Stimulated activated naive CD8-positive, alpha-beta T cell treated with anti-CD3 and anti-CD28 coated beads, Interleukin-15, Interleukin-2, amounts not matched to agents 100 ng/mL and 50 ng/mL, for 24 hours (primary cell): Measurements from ENCODE around the gene KRABD2.
A peak's percentile ranks its signal among the peaks of the same experiment; 100 is the strongest.
"Not testable (repeated sequence)": the region's sequence is repeated elsewhere in the genome, so short reads cannot be mapped to it uniquely, and the experiment has no call there.

Experiments
- H3K27ac Mint-ChIP-seq: one replicate; pipeline ENCODE4 v1.8.0; 2021; ENCODE audit warnings: mild to moderate bottlenecking, mixed read lengths
- H3K27me3 Mint-ChIP-seq: one replicate; pipeline ENCODE4 v1.8.0; 2021; ENCODE audit warnings: mixed read lengths
- H3K36me3 Mint-ChIP-seq: one replicate; pipeline ENCODE4 v1.8.0; 2021; ENCODE audit warnings: low read depth, mixed read lengths
- H3K4me1 Mint-ChIP-seq: one replicate; pipeline ENCODE4 v1.8.0; 2021; ENCODE audit warnings: low read depth, mixed read lengths
- H3K4me3 Mint-ChIP-seq: one replicate; pipeline ENCODE4 v1.8.0; 2021; ENCODE audit warnings: mild to moderate bottlenecking, mixed read lengths
- H3K9me3 Mint-ChIP-seq: one replicate; pipeline ENCODE4 v1.8.0; 2021; ENCODE audit warnings: mixed read lengths

Gene KRABD2

DNA sequence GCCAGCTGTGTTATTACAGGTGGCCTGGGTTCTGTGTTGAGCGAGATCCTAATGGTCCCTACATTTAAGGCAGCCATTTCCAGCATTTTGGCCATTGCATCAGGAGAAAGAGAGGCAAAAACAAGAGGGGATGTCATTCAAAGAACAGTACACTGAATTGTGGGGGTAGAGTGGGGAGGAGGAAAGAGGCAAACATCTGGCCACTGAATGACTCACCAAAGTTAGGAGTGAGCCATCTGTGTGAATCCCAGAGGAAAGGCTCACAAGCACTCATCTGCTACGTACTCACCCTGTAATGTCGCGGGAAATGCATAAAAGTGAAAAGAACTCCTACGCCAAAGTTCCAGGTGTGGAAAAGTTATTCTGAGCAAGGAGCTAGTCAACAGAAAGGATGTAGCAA is 16.7 kb downstream of the KRABD2 start:
- no peaks in the 10 kb centered on the region for H3K9me3 Mint-ChIP-seq
- no peaks in the 10 kb centered on the region for H3K27me3 Mint-ChIP-seq
- H3K36me3 Mint-ChIP-seq, result no peaks in the 10 kb centered on the region
- H3K27ac Mint-ChIP-seq, result no peak overlapping the region
- peaks cover 6% of the 10 kb centered on the region for H3K4me1 Mint-ChIP-seq
- H3K4me3 Mint-ChIP-seq, result no peak overlapping the region

DNA sequence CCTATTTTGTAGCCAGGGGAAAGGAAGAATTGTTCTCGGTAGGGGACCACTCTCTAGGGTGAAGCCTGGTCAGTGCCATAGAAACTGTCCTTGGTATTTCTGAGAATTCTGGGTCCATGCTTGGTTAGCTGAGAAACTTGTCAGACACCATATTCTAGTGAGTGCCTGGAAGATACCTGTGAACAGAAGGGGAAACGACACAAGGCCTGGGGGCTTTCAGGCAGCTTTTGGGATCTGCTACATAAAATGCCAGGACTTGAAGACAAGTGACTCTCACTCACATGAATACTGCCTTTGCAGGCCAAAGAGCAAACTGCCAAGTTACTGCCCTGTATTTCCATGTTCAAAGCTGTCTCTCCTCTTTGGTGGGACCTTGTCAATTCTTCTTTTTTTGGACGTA is 18.6 kb downstream of the KRABD2 start:
- H3K27me3 Mint-ChIP-seq, result no peaks in the 10 kb centered on the region
- peaks cover 6% of the 10 kb centered on the region for H3K4me1 Mint-ChIP-seq
- H3K9me3 Mint-ChIP-seq, result no peaks in the 10 kb centered on the region
- H3K36me3 Mint-ChIP-seq, result no peaks in the 10 kb centered on the region
- no peak overlapping the region for H3K4me3 Mint-ChIP-seq
- no peak overlapping the region for H3K27ac Mint-ChIP-seq

DNA sequence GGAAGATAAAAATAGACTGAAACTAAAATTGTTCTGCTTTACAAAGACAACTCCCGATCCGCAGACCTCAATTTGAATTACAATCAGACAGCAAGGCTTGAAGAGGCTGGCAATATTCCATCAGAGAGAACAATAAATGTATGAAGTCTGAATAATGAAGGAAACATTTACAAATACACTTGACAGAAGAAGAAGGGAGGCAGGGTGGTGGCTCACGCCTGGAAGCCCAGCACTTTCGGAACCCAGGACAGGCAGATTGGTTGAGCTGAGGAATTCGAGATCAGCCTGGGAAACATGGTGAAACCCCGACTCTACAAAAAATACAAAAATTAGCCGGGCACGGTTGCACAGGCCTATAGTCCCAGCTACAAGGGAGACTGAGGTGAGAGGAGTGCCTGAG is 22.3 kb downstream of the KRABD2 start:
- no peaks in the 10 kb centered on the region for H3K9me3 Mint-ChIP-seq
- H3K4me3 Mint-ChIP-seq, result no peak overlapping the region
- peaks cover 3% of the 10 kb centered on the region for H3K27me3 Mint-ChIP-seq
- no peaks in the 10 kb centered on the region for H3K36me3 Mint-ChIP-seq
- H3K4me1 Mint-ChIP-seq, result no peaks in the 10 kb centered on the region
- no peak overlapping the region for H3K27ac Mint-ChIP-seq

DNA sequence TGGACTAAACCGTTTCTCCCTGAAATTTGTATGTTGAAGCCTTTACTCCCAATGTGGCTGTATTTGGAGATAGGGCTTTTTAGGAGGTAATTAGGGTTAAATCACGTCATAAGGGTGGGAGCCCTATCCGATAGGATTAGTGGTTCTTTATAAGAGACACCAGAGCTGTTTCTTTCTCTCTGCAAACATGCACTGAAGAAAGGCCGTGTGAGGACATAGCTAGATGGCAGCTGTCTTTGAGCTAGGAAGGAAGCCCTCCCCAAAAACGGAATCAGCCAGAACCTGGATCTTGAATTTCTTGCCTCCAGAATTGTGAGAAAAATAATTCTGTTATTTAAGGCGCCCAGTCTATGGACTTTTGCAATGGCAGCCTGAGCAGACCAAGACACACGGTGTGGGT is 22.8 kb downstream of the KRABD2 start:
- no peaks in the 10 kb centered on the region for H3K36me3 Mint-ChIP-seq
- no peaks in the 10 kb centered on the region for H3K9me3 Mint-ChIP-seq
- H3K4me3 Mint-ChIP-seq, result no peak overlapping the region
- no peaks in the 10 kb centered on the region for H3K4me1 Mint-ChIP-seq
- peaks cover 3% of the 10 kb centered on the region for H3K27me3 Mint-ChIP-seq
- H3K27ac Mint-ChIP-seq, result no peak overlapping the region

DNA sequence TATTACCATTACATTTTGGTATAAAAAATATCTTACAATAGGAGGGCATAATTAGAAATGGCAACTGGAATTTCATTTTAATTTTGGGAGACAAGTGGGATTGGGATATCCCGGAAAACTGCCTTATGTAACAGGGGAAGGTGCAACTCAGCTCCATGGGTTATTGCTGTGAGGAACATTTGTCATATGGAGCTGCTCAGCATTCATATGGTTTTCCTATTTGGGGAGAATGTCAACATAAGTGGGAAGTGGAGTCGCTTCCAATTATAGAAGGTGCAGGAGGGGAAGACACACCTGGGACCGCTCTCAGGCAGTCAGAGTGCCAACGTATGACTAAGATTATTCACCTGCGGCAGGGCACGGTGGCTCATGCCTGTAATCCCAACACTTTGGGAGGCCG is 26.2 kb downstream of the KRABD2 start:
- H3K4me3 Mint-ChIP-seq, result no peak overlapping the region
- no peaks in the 10 kb centered on the region for H3K9me3 Mint-ChIP-seq
- no peaks in the 10 kb centered on the region for H3K36me3 Mint-ChIP-seq
- H3K4me1 Mint-ChIP-seq, result no peaks in the 10 kb centered on the region
- H3K27me3 Mint-ChIP-seq, result peaks cover 13% of the 10 kb centered on the region
- no peak overlapping the region for H3K27ac Mint-ChIP-seq

DNA sequence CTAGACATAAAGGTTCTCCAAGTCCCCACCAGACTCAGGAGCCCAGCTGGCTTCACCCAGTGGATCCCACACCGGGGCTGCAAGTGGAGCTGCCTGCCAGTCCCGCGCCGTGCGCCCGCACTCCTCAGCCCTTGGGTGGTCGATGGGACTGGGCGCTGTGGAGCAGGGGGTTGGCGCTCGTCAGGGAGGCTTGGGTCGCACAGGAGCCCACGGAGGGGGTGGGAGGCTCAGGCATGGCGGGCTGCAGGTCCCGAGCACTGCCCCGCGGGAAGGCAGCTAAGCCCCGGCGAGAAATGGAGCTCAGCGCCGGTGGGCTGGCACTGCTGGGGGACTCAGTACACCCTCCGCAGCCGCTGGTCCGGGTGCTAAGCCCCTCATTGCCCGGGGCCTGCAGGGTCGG is 29.5 kb downstream of the KRABD2 start:
- H3K36me3 Mint-ChIP-seq, H3K4me3 Mint-ChIP-seq, H3K27ac Mint-ChIP-seq, H3K4me1 Mint-ChIP-seq, H3K9me3 Mint-ChIP-seq: not testable (repeated sequence)
- peaks cover 17% of the 10 kb centered on the region for H3K27me3 Mint-ChIP-seq

DNA sequence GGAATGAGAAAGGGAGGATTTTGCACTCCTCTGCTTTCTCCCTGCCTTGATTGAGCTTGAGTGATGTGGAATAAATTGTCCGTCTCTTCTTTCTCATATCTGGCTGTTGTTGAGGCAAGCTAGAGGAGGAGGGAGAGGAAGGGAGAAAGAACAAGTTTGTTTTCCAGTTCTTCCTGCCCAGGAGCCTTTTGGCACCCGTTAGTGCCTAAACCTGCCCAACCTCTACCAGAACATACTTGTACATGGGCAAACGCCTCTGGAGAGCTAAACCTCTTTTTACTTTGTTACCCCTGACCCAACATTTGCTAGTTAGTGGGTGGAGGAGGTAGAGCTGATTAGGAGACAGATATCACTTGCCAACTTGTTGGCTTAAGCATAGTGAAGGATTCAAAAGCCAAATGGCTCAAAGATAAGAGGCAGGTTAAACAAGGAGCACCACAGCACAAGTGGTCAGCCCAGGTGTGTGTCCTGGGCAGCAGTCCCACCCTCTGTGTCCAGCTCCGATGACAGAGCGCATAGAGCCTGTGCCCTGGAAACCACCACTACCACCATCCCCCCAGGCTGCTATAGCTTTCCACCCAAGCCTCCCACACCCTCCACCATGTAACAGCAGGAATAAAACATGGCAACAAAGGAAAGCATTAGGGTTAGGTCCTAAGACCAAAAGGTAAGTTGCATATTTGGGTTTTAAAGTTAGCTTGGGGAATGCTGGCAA is 30.4 kb downstream of the KRABD2 start:
- H3K4me1 Mint-ChIP-seq, result no peaks in the 10 kb centered on the region
- no peaks in the 10 kb centered on the region for H3K9me3 Mint-ChIP-seq
- H3K4me3 Mint-ChIP-seq, result no peak overlapping the region
- H3K27ac Mint-ChIP-seq, result no peak overlapping the region
- no peaks in the 10 kb centered on the region for H3K36me3 Mint-ChIP-seq
- peaks cover 17% of the 10 kb centered on the region for H3K27me3 Mint-ChIP-seq

DNA sequence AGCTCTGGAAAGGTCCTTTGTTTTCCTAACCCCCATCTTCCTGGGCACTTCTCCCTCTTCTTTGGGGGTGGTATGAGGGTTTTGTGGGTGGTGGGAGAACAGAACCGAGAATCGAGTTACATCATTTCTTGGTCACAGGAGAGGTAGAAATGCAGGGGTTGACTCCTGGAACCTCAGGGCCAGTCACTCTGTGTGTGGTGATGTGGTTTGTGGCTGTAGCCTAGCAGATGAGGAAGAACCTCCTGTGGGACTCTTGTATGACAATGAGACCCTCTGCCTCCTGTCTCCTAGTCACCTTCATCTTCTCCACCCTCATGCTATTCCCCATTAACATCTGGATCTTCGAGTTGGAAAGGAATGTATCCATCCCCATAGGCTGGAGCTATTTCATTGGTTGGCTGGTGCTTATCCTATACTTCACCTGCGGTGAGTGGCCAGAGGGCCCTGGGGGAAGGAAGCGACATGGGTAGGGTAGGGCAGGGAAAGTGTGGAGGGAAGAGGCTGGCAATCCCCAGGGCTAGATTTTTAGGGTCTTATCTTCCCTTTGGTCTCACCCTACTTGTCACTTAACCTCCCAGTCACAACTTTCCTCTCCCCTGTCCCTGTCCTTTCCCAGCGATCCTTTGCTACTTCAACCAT is 31.3 kb downstream of the KRABD2 start:
- Mint-ChIP-seq H3K36me3 (no peaks in the 10 kb centered on the region), H3K4me3 (no peak overlapping the region), H3K27me3 (peaks cover 17% of the 10 kb centered on the region), H3K4me1 (no peaks in the 10 kb centered on the region), H3K9me3 (no peaks in the 10 kb centered on the region), H3K27ac (no peak overlapping the region)

DNA sequence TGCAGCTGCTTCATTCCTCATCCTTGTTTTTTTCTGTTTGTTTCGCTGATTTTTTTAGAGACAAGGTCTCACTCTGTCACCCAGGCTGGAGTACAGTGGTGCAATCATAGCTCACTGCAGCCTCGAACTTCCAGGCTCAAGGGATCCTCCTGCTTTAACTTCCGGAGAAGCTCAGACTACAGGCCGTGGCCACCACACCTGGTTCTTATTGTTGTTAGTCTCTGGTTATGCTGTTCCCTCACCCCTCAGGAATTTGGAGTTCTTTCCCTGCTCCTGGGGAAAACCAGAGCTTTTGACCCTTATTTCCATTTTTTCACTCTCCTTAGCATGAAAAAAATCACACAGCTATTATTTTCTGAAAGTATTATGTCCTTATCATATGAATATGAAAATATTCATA is 35.0 kb downstream of the KRABD2 start:
- H3K36me3 Mint-ChIP-seq, result no peaks in the 10 kb centered on the region
- no peak overlapping the region for H3K27ac Mint-ChIP-seq
- H3K9me3 Mint-ChIP-seq, result no peaks in the 10 kb centered on the region

DNA sequence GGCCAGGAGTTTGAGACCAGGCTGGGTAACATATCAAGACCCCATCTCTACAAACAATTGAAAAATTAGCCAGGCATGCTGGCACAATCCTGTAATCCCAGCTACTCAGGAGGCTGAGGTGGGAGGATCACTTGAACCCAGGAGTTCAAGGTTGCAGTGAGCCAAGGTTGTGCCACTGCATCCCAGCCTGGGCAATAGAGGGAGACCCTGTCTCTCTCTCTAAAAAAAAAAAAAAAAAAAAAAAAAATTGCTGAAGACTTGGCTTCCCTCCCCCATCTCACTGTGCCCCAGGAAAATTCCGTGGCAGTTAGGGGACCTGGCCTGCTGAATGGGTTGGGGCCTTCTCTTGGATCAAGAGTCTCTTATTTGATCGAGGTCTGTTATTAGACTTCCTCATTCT is 37.0 kb downstream of the KRABD2 start, which contains the start of gene ODF4:
TSS of gene ODF4 (plus strand) at position 301 of the 400 bp plus-strand sequence. CDS start 212 bp downstream, outside the sequence.
- Mint-ChIP-seq H3K9me3 (no peaks in the 10 kb centered on the region), H3K27ac (no peak within 1 kb of the TSS), H3K4me3 (no peak within 1 kb of the TSS), H3K27me3 (peaks cover 4% of the 10 kb centered on the region), H3K4me1 (peaks cover 16% of the 10 kb centered on the region), H3K36me3 (no peaks in the 10 kb centered on the region)

More for the DNA sequence above, 35.0 kb downstream of the KRABD2 start:
- peaks cover 8% of the 10 kb centered on the region for H3K27me3 Mint-ChIP-seq
- H3K4me1 Mint-ChIP-seq, result peaks cover 16% of the 10 kb centered on the region
- H3K4me3 Mint-ChIP-seq, result no peak overlapping the region

DNA sequence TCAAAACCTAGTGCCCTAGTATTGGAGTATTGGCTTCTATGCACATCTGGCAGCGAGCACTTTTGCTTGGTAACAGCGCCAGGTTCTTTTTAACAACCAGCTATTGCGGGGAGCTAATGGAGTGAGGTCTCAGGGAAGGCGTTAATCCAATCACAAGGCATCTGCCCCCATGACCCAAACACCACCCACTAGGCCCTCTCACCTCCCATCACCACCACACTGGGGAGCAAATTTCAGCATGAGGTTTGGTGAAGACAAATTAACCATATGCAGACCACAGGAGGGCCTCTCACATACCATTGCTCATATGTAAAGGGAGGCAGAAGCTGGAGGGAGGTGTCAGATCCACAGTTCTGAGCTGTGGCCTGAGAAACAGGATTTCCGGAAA is 37.8 kb downstream of the KRABD2 start:
- Mint-ChIP-seq H3K27me3 (peaks cover 4% of the 10 kb centered on the region), H3K4me3 (no peak overlapping the region), H3K36me3 (no peaks in the 10 kb centered on the region), H3K27ac (no peak overlapping the region), H3K4me1 (peaks cover 16% of the 10 kb centered on the region), H3K9me3 (no peaks in the 10 kb centered on the region)

DNA sequence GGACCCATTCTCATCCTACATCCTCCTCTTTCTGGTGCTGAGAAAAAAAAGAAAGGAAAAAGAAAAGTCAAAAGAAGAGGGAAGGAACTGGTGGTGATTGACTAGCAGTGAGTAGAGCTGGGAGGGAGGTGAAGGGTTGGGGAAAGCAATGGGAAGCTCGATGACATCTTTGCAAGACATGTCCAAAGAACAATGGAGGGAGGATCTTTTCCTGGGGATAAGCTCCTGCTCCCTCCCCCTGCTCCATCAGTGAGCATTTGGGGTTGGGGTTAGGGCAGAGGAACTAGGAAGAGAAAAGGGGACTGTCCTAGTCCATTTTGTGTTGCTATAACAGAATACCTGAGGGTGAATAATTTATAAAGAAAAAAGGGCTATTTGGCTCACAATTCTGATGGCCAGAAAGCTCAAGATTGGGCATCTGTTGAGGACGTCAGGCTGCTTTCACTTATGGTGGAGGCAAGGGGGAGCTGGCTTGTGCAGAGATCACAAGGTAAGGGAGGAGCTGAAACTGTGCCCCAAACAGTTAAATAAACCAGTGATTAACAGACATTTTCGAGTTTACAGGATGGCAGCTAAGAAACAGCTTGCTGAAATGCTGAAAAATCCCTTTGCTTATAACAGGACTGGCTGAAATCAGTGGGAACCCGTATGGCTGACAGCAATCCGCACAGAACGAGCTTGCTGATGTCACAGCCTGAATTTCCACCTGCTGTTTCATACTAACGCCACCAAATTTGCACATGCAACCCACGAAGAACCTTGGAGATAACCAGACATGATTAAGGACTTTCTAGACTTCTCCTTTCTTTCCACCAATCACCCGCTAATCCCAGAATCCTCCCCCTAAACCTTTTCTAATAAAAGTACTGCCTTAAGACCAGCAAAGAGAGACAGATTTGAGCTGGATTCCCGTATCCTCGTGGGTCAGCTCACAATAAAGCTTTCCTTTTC is 38.4 kb downstream of the KRABD2 start:
- peaks cover 4% of the 10 kb centered on the region for H3K27me3 Mint-ChIP-seq
- H3K4me3 Mint-ChIP-seq, result peak overlapping the region; percentile 6
- no peak overlapping the region for H3K27ac Mint-ChIP-seq
- H3K4me1 Mint-ChIP-seq, result peaks cover 16% of the 10 kb centered on the region
- no peaks in the 10 kb centered on the region for H3K36me3 Mint-ChIP-seq
- no peaks in the 10 kb centered on the region for H3K9me3 Mint-ChIP-seq

DNA sequence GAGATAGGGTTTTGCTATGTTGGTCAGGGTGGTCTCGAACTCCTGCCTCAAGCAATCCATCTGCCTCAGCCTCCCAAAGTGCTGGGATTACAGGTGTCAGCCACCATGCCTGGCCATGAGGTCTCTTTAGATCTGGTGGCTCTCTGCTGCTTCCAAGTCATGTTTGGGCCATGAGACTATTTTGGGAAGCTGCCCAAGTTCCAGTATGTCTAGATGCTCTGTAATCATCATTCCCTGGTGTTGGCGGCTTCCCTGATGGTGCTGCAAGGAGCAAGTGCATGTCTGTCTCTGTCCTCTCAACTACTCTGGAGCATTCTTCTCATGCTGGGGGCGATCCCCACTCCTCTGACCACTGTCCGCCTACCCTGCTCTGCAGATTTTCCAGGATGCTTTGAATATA is 43.2 kb downstream of the KRABD2 start:
- Mint-ChIP-seq H3K27ac (no peak overlapping the region), H3K4me1 (peaks cover 8% of the 10 kb centered on the region), H3K27me3 (peaks cover 5% of the 10 kb centered on the region), H3K9me3 (no peaks in the 10 kb centered on the region), H3K36me3 (no peaks in the 10 kb centered on the region), H3K4me3 (no peak overlapping the region)

DNA sequence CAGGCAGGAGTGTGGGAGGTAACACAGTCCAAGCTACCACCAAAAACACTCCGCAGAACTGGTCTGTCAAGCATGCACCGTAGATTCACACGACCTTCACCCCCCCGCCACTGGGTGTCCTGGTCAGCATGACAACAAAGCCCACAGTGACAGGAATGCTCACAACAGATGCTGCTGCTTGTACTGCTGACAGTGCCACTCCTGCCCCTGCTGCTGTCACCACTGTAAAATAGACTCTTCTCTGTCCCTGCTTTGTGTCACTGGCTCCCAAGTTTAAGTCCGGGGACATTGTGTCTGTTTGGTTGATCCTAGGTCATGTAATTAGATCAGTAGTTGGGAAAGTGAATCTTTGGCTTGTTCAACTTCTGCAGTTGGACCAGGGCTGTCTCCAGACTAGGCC is 43.8 kb downstream of the KRABD2 start:
- no peak overlapping the region for H3K27ac Mint-ChIP-seq

DNA sequence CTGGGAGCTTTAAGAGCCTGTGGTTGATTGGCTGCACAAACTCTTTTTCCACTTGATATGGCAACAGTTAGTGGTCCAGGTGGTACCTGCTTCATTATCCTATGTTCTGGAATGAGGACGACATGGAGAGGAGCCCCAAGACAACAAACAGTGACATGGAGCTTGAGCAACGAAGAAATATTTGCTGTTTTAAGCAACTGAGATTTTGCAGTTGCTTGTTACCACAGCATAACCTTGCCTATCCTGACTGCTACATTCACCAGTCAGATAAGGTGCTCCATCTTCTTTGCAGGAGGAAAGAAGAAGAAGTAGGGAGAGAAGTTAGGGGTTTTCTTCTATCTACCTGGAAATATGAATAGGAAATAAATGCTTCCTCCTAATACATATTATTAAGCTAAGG is 44.4 kb downstream of the KRABD2 start:
- Mint-ChIP-seq H3K9me3 (no peaks in the 10 kb centered on the region), H3K36me3 (no peaks in the 10 kb centered on the region), H3K4me1 (peaks cover 5% of the 10 kb centered on the region), H3K27me3 (peaks cover 14% of the 10 kb centered on the region), H3K27ac (no peak overlapping the region), H3K4me3 (no peak overlapping the region)

More for the DNA sequence above, 43.8 kb downstream of the KRABD2 start:
- Mint-ChIP-seq H3K4me1 (peaks cover 2% of the 10 kb centered on the region), H3K36me3 (no peaks in the 10 kb centered on the region), H3K27me3 (peaks cover 10% of the 10 kb centered on the region), H3K9me3 (no peaks in the 10 kb centered on the region), H3K4me3 (no peak overlapping the region)
